GM23338 (cell line): ENCODE results near the gene TACC3. TPM values are rescaled to one million over a fixed set of nuclear protein-coding genes. Genes with fewer than 3 reads are reported as not detected.

ENCODE experiments used
- ATAC-seq: fragments of 200-7000 bp; cut with Tn5 transposase; 3 replicates; pipeline ENCODE4 v1.9.1; 2020
- DNase-seq: peaks from one replicate; pipeline ENCODE4 v3.0.0-alpha.2; 2015; ENCODE audit warnings: low spot score
- H2AFZ ChIP-seq: fragments of 200-600 bp; sonication (generic); 2 replicates; pipeline ENCODE4 v1.8.0; 2016; ENCODE audit warnings: antibody characterized with exemption, mild to moderate bottlenecking, moderate library complexity
- H3F3A ChIP-seq: fragments of 200-600 bp; sonication (generic); replicated peaks from 2 replicates; pipeline ENCODE4 v1.8.0; 2017; ENCODE audit warnings: antibody characterized with exemption, mixed run types, low read depth
- H3K27ac ChIP-seq: fragments of 200-600 bp; sonication (generic); 2 replicates; pipeline ENCODE4 v1.6.1; 2016; ENCODE audit warnings: low read depth
- H3K27me3 ChIP-seq: fragments of 200-600 bp; sonication (generic); 2 replicates; pipeline ENCODE4 v1.8.0; 2016; ENCODE audit warnings: mild to moderate bottlenecking, mixed run types, moderate library complexity; ENCODE audit not compliant: insufficient read depth
- H3K36me3 ChIP-seq: fragments of 200-600 bp; sonication (generic); 2 replicates; pipeline ENCODE4 v1.8.0; 2016; ENCODE audit warnings: mild to moderate bottlenecking; ENCODE audit not compliant: insufficient read depth
- H3K4me1 ChIP-seq: fragments of 200-600 bp; sonication (generic); 2 replicates; pipeline ENCODE4 v1.8.0; 2016; ENCODE audit warnings: mild to moderate bottlenecking, moderate library complexity; ENCODE audit not compliant: insufficient read depth
- H3K4me2 ChIP-seq: fragments of 200-600 bp; sonication (generic); 2 replicates; pipeline ENCODE4 v1.7.1; 2017; ENCODE audit warnings: mixed run types
- H3K4me3 ChIP-seq: fragments of 200-600 bp; sonication (generic); 2 replicates; pipeline ENCODE4 v1.6.1; 2016; ENCODE audit warnings: mixed run types
- H3K79me2 ChIP-seq: fragments of 200-600 bp; sonication (generic); replicated peaks from 2 replicates; pipeline ENCODE4 v1.8.0; 2017; ENCODE audit warnings: mild to moderate bottlenecking; ENCODE audit not compliant: insufficient read depth
- H3K9me2 ChIP-seq: fragments of 200-600 bp; sonication (generic); 2 replicates; pipeline ENCODE4 v1.8.0; 2017; ENCODE audit not compliant: insufficient read depth
- H4K20me1 ChIP-seq: fragments of 200-600 bp; sonication (generic); replicated peaks from 2 replicates; pipeline ENCODE4 v1.8.0; 2017; ENCODE audit warnings: mild to moderate bottlenecking; ENCODE audit not compliant: insufficient read depth
- H3K27ac Mint-ChIP-seq: 2 replicates; pipeline ENCODE4 v1.8.0; 2020; ENCODE audit warnings: inconsistent platforms, mild to moderate bottlenecking, moderate library complexity, mixed read lengths
- H3K27me3 Mint-ChIP-seq: 3 replicates; pipeline ENCODE4 v1.8.0; 2022; ENCODE audit warnings: low read depth, mild to moderate bottlenecking, moderate library complexity, mixed read lengths, inconsistent platforms; ENCODE audit not compliant: insufficient read depth, poor library complexity
- H3K36me3 Mint-ChIP-seq: 3 replicates; pipeline ENCODE4 v1.8.0; 2021; ENCODE audit warnings: low read depth, mild to moderate bottlenecking, inconsistent platforms, moderate library complexity, mixed read lengths
- H3K4me1 Mint-ChIP-seq: 3 replicates; pipeline ENCODE4 v1.8.0; 2020; ENCODE audit warnings: mild to moderate bottlenecking, inconsistent platforms, mixed read lengths
- H3K4me3 Mint-ChIP-seq: 3 replicates; pipeline ENCODE4 v1.8.0; 2021; ENCODE audit warnings: moderate library complexity, mild to moderate bottlenecking, inconsistent platforms, mixed read lengths
- H3K9me3 Mint-ChIP-seq: 3 replicates; pipeline ENCODE4 v1.8.0; 2020; ENCODE audit warnings: moderate library complexity, mild to moderate bottlenecking, inconsistent platforms, mixed read lengths
- CREB1 ChIP-seq: fragments of 250-450 bp; sonication (Bioruptor Pico); IDR thresholded peaks from 2 replicates; pipeline ENCODE4 v1.5.0; 2020; ENCODE audit warnings: low read depth, mild to moderate bottlenecking, moderate library complexity
- CTCF ChIP-seq, 2 experiments: fragments of 200-600 bp in 1 of 2; sonication (generic) in 1 of 2; conservative IDR thresholded peaks; 2 replicates each; pipeline versions ENCODE4 v1.5.1 to v1.6.1; 2016 to 2017; ENCODE audit warnings: antibody characterized with exemption in 2 of 2, low read depth in 2 of 2, mild to moderate bottlenecking in 2 of 2, moderate library complexity in 1 of 2
- ETS1 ChIP-seq: IDR thresholded peaks from 2 replicates; pipeline ENCODE4 v1.6.1; 2016; ENCODE audit warnings: antibody characterized with exemption
- EZH2 ChIP-seq: fragments of 200-600 bp; sonication (generic); IDR thresholded peaks from one replicate; pipeline ENCODE4 v1.8.0; 2017; ENCODE audit warnings: antibody characterized with exemption, mild to moderate bottlenecking, low read depth; ENCODE audit not compliant: unreplicated experiment
- EZH2phosphoT487 ChIP-seq: fragments of 200-600 bp; sonication (generic); IDR thresholded peaks from one replicate; pipeline ENCODE4 v1.8.1; 2018; ENCODE audit warnings: antibody characterized with exemption; ENCODE audit not compliant: unreplicated experiment
- JUNB ChIP-seq: IDR thresholded peaks from one replicate; pipeline ENCODE4 v1.6.1; 2016; ENCODE audit warnings: antibody characterized with exemption; ENCODE audit not compliant: unreplicated experiment
- NANOG ChIP-seq: IDR thresholded peaks from 2 replicates; pipeline ENCODE4 v1.6.1; 2016; ENCODE audit warnings: antibody characterized with exemption, borderline replicate concordance
- POLR2AphosphoS5 ChIP-seq: IDR thresholded peaks from 2 replicates; pipeline ENCODE4 v1.6.1; 2016; ENCODE audit warnings: antibody characterized with exemption, low read depth
- REST ChIP-seq: IDR thresholded peaks from one replicate; pipeline ENCODE4 v1.6.1; 2018; ENCODE audit warnings: antibody characterized with exemption; ENCODE audit not compliant: unreplicated experiment
- STAT1 ChIP-seq: IDR thresholded peaks from one replicate; pipeline ENCODE4 v1.6.1; 2016; ENCODE audit warnings: antibody characterized with exemption; ENCODE audit not compliant: unreplicated experiment
- ZNF114 ChIP-seq: fragments of 250-450 bp; sonication (Bioruptor Pico); IDR thresholded peaks from 2 replicates; pipeline ENCODE4 v1.5.0; 2020; ENCODE audit warnings: mild to moderate bottlenecking, moderate library complexity
- ZNF331 ChIP-seq: fragments of 250-450 bp; sonication (Bioruptor Pico); IDR thresholded peaks from 2 replicates; pipeline ENCODE4 v1.5.0; 2020; ENCODE audit warnings: low read depth, mild to moderate bottlenecking, moderate library complexity
- polyA plus RNA-seq: library from polyadenylated mRNA; unstranded; fragments of >200 nt; fragmentation: Nextera tagmentation; extraction: Ambion mirVana; gene quantifications from 2 replicates; pipeline ENCODE4 v1.2.1, GENCODE V29; 2016
- total RNA-seq: library from RNA; depleted of rRNA; stranded (reverse); fragments of >200 nt; shearing (Covaris generic); gene quantifications from 2 replicates; pipeline ENCODE4 v1.2.3, GENCODE V29; 2014

The TACC3 gene
- total and polyA plus RNA-seq, 2 experiments from 2014 or later = 120 TPM

- Mint-ChIP-seq H3K4me3 (no peak overlapping the region; the same call in 2 of the 3 replicates), H3K9me3 (no peaks in the 10 kb centered on the region), H3K36me3 (peaks cover 59% of the 10 kb centered on the region), H3K27me3 (no peaks in the 10 kb centered on the region), H3K27ac (no peak overlapping the region), H3K4me1 (no peaks in the 10 kb centered on the region; the same call in 2 of the 3 replicates)
- Histone ChIP-seq H3K4me1 (no peaks in the 10 kb centered on the region), H3K4me2 (no peak overlapping the region), H3F3A (no peaks in the 10 kb centered on the region), H3K79me2 (no peaks in the 10 kb centered on the region; the same call in 1 of the 2 replicates), H3K27me3 (no peaks in the 10 kb centered on the region), H3K27ac (no peak overlapping the region), H4K20me1 (peaks cover 19% of the 10 kb centered on the region), H2AFZ (no peak overlapping the region), H3K4me3 (no peak overlapping the region), H3K9me2 (no peaks in the 10 kb centered on the region), H3K36me3 (peaks cover 21% of the 10 kb centered on the region)
- TF ChIP-seq JUNB (no peak), NANOG (no peak), CREB1 (CRISPR knock-in tag) (no peak), EZH2phosphoT487 (no peak), ETS1 (no peak), ZNF114 (CRISPR knock-in tag) (no peak), ZNF331 (CRISPR knock-in tag) (no peak), POLR2AphosphoS5 (no peak), CTCF (conservative IDR thresholded peaks at IDR 0.05; ENCODE audit: low read depth in 2 of 2) (no peak), STAT1 (no peak), EZH2 (no peak), REST (no peak)
- ATAC-seq (no peak), DNase-seq (no peak)
These were observed 30.6 kb upstream of the TACC3 start for GRCh38 chr4:1690698-1691097.
